Small intestine (tissue), 7 donors: Measurements from ENCODE around the gene SLC8A1. TPM values are rescaled to one million over a fixed set of nuclear protein-coding genes. Genes with fewer than 3 reads are reported as not detected.

Experiments used
- DNase-seq, 2 donors: peaks; one replicate each; pipeline versions ENCODE4 v3.0.0 to v3.0.0-alpha.2; 2013
- FAIRE-seq: peaks from 2 replicates; lab custom pipeline; 2012; peaks lifted over from hg19 to GRCh38; lab: Jason Lieb, UNC
- H3K27ac ChIP-seq, 3 donors: one replicate each; pipeline ENCODE4 v1.5.1; 2013; ENCODE audit warnings: low read length in 2 of 3, mild to moderate bottlenecking in 2 of 3, control low read depth in 1 of 3, inconsistent platforms in 1 of 3, low read depth in 1 of 3, moderate library complexity in 1 of 3
- H3K27me3 ChIP-seq, 3 donors: one replicate each; pipeline ENCODE4 v1.6.1; 2013; ENCODE audit warnings: low read length in 3 of 3, inconsistent platforms in 1 of 3; ENCODE audit not compliant: control insufficient read depth in 3 of 3, insufficient read depth in 3 of 3
- H3K36me3 ChIP-seq, 3 donors: one replicate each; pipeline ENCODE4 v1.6.1; 2013; ENCODE audit warnings: low read length in 3 of 3, inconsistent platforms in 1 of 3, low read depth in 1 of 3, mild to moderate bottlenecking in 1 of 3, moderate library complexity in 1 of 3; ENCODE audit not compliant: control insufficient read depth in 3 of 3, insufficient read depth in 2 of 3
- H3K4me1 ChIP-seq, 3 donors: one replicate each; pipeline ENCODE4 v1.6.1; 2013; ENCODE audit warnings: low read length in 2 of 3, inconsistent platforms in 1 of 3, low read depth in 1 of 3, mild to moderate bottlenecking in 1 of 3, moderate library complexity in 1 of 3; ENCODE audit not compliant: control insufficient read depth in 3 of 3, insufficient read depth in 2 of 3
- H3K4me3 ChIP-seq, 3 donors: one replicate each; pipeline ENCODE4 v1.5.1; 2013; ENCODE audit warnings: low read length in 3 of 3, control low read depth in 1 of 3, inconsistent platforms in 1 of 3, low read depth in 1 of 3, mild to moderate bottlenecking in 1 of 3, moderate library complexity in 1 of 3
- H3K9me3 ChIP-seq, 2 donors: one replicate each; pipeline ENCODE4 v1.6.1; 2013; ENCODE audit warnings: low read depth in 1 of 2, low read length in 1 of 2; ENCODE audit not compliant: control insufficient read depth in 2 of 2, insufficient read depth in 1 of 2
- WGBS, 3 donors: extraction: QIAGEN DNeasy Blood & Tissue Kit; methylation state at CpG; one replicate each; pipeline ENCODE4 v1.1.7; 2013; 5-methylcytosine and 5-hydroxymethylcytosine counted together
- polyA plus RNA-seq, 4 donors: library from polyadenylated mRNA; stranded (reverse) in 3 of 4; unstranded in 1 of 4; fragments of 200-250 nt in 3 of 4; fragments of 120-200 nt in 1 of 4; gene quantifications; one replicate each; pipeline versions ENCODE4 v1.2.1 to v1.2.3, GENCODE V29; 2013
- donor health status: healthy with polysubstance abuse.
- donor health status: control.
- donor health status: control.
- donor health status: Bipolar disorder and iron deficiency.
- donor health status: healthy.

The SLC8A1 gene
- polyA plus RNA-seq, 4 donors, result 0.22 to 5.6 (median 1.9) TPM

- FAIRE-seq (no peak), DNase-seq (no peak)
- no peak overlapping the region for H3K27ac ChIP-seq
- no peak overlapping the region for H3K4me3 ChIP-seq
- H3K4me1 ChIP-seq, result peaks cover 0 to 6% (median 0%) of the 10 kb centered on the region in 3 donors
- WGBS, 3 donors, result 65 to 80% (median 80%) methylated on average over 2 of the region's 2 CpGs
- no peaks in the 10 kb centered on the region for H3K9me3 ChIP-seq
- no peaks in the 10 kb centered on the region for H3K36me3 ChIP-seq
- no peaks in the 10 kb centered on the region for H3K27me3 ChIP-seq
Measured at GRCh38 chr2:40485318-40485717, 33.4 kb upstream of the SLC8A1 start.

- Histone ChIP-seq H3K27ac (no peak overlapping the region), H3K27me3 (no peaks in the 10 kb centered on the region), H3K4me3 (no peak overlapping the region), H3K9me3 (no peaks in the 10 kb centered on the region), H3K4me1 (peaks cover 0 to 6% (median 0%) of the 10 kb centered on the region in 3 donors), H3K36me3 (no peaks in the 10 kb centered on the region)
- no peak for FAIRE-seq
- DNase-seq, result no peak
- WGBS, 3 donors, result 78 to 86% (median 80%) methylated on average over 3 of the region's 3 CpGs
Measured at GRCh38 chr2:40483549-40484243, 31.8 kb upstream of the SLC8A1 start.

GRCh38 chr2:40480596-40480995 lies 28.7 kb upstream of the SLC8A1 start:
- DNase-seq (no peak), FAIRE-seq (no peak)
- no peak overlapping the region for H3K27ac ChIP-seq
- H3K4me3 ChIP-seq, result no peak overlapping the region
- H3K4me1 ChIP-seq, result no peaks in the 10 kb centered on the region
- WGBS, 3 donors, result 85 to 86% (median 85%) methylated on average over 5 of the region's 5 CpGs
- H3K9me3 ChIP-seq, result no peaks in the 10 kb centered on the region
- no peaks in the 10 kb centered on the region for H3K36me3 ChIP-seq
- H3K27me3 ChIP-seq, result no peaks in the 10 kb centered on the region

- Histone ChIP-seq H3K36me3 (no peaks in the 10 kb centered on the region), H3K4me3 (no peak overlapping the region), H3K9me3 (no peaks in the 10 kb centered on the region), H3K27me3 (no peaks in the 10 kb centered on the region), H3K27ac (no peak overlapping the region), H3K4me1 (no peaks in the 10 kb centered on the region)
- DNase-seq (no peak), FAIRE-seq (no peak)
Measured at GRCh38 chr2:40480073-40480472, 28.2 kb upstream of the SLC8A1 start.

GRCh38 chr2:40477361-40477760 lies 25.5 kb upstream of the SLC8A1 start:
- H3K4me3 ChIP-seq, result no peak overlapping the region
- DNase-seq (no peak), FAIRE-seq (no peak)
- WGBS, 3 donors, result 73 to 87% (median 85%) methylated on average over 5 of the region's 5 CpGs
- H3K27ac ChIP-seq, result no peak overlapping the region
- H3K4me1 ChIP-seq, result no peaks in the 10 kb centered on the region
- no peaks in the 10 kb centered on the region for H3K36me3 ChIP-seq
- no peaks in the 10 kb centered on the region for H3K27me3 ChIP-seq
- no peaks in the 10 kb centered on the region for H3K9me3 ChIP-seq

- no peaks in the 10 kb centered on the region for H3K27me3 ChIP-seq
- DNase-seq, result no peak
- no peaks in the 10 kb centered on the region for H3K36me3 ChIP-seq
- no peak overlapping the region for H3K27ac ChIP-seq
- H3K4me3 ChIP-seq, result no peak overlapping the region
- no peaks in the 10 kb centered on the region for H3K9me3 ChIP-seq
- H3K4me1 ChIP-seq, result no peaks in the 10 kb centered on the region
- no peak for FAIRE-seq
- WGBS, 3 donors, result 82 to 92% (median 83%) methylated on average over 1 of the region's 1 CpG
Measured at GRCh38 chr2:40476436-40476835, 24.5 kb upstream of the SLC8A1 start.

- Histone ChIP-seq H3K4me3 (no peak overlapping the region), H3K36me3 (no peaks in the 10 kb centered on the region), H3K27me3 (no peaks in the 10 kb centered on the region), H3K9me3 (no peaks in the 10 kb centered on the region), H3K4me1 (no peaks in the 10 kb centered on the region), H3K27ac (no peak overlapping the region)
- FAIRE-seq (no peak), DNase-seq (no peak)
- 57 to 87% (median 78%) methylated on average over 1 of the region's 1 CpG for WGBS, 3 donors
Measured at GRCh38 chr2:40474306-40474705, 22.4 kb upstream of the SLC8A1 start.

- 62 to 74% (median 73%) methylated on average over 3 of the region's 3 CpGs for WGBS, 3 donors
Measured at GRCh38 chr2:40471866-40472265, 20.0 kb upstream of the SLC8A1 start.

More at GRCh38 chr2:40471866-40472265, 20.0 kb upstream of the SLC8A1 start:
- Histone ChIP-seq H3K4me3 (no peak overlapping the region), H3K36me3 (no peaks in the 10 kb centered on the region), H3K27me3 (no peaks in the 10 kb centered on the region), H3K4me1 (no peaks in the 10 kb centered on the region), H3K9me3 (no peaks in the 10 kb centered on the region), H3K27ac (no peak overlapping the region)
- FAIRE-seq (no peak), DNase-seq (no peak)
